ENCODE data around the gene MFAP2. TPM values are rescaled to one million over a fixed set of nuclear protein-coding genes. Genes with fewer than 3 reads are reported as not detected.

Gene MFAP2
- total RNA-seq, 2 donors from 2014 or later, result 120 to 170 TPM

DNA sequence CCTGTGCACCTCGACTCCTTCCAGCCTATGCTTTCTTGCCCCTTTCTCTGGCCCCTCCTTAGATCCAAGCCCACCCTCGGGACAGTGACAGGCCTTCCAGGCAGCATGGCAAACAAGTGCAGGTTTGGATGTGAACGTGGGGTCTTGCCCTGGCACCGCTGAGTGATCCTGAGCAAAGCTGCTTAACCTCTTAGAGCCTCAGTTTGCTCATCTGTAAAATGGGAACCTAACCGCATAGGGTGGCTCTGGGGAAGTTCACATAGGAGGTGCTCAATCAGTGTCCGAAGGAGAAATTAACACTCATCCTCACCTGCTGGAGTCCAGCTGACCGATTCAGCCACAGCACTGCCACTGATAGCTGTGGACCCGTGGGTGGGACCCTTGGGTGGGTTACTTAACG, 7.2 kb downstream of the MFAP2 start:
- no peaks in the 10 kb centered on the region for H3K27me3 Mint-ChIP-seq (ENCODE audit: insufficient read depth)

DNA sequence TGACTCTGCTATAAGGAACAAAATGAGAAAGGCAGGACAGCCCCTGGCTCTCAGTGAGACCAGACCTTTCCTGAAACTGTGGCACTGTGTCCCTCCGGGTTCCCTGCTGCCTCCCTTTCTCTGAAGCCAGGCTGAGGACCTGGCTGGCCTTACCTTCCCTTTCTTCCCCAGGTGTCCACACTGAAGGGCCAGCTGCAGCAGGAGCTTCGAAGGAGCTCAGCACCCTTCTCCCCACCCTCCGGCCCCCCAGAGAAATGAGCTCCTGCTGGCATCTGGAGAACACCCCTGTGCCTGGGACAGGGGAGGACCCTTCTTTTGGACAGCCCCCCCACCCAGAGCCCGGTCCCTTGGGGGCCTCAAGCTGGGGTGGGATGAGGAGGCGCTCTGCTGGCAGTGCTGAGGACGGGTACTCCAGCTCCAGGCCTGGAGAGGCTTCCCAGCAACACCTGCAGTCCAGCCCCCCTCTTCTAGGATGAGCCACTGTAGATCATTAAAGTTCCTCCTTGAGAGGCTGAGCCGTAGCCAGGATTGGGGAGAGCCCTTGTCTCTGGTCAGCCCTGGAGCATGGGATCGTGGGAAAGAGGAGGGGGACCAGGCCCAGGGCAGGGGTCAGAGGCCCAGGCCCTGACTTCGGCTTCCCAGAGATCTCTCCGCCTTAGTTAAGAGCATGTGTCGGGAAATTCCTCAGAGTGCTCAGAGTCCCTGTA, 8.1 kb downstream of the MFAP2 start:
- Mint-ChIP-seq H3K4me3 (no peak overlapping the region), H3K27ac (peak overlapping the region; percentile 31), H3K27me3 (ENCODE audit: insufficient read depth) (no peaks in the 10 kb centered on the region), H3K4me1 (no peaks in the 10 kb centered on the region), H3K36me3 (ENCODE audit: low read depth) (peaks cover 37% of the 10 kb centered on the region), H3K9me3 (no peaks in the 10 kb centered on the region)
- no peak for DNase-seq
- peaks cover 36% of the 10 kb centered on the region for H3K36me3 ChIP-seq (ENCODE audit: control insufficient read depth, insufficient read depth, low read length)
- no peak overlapping the region for H3K9ac ChIP-seq (ENCODE audit: extremely low read depth, low read length, poor library complexity, severe bottlenecking)
- H3K27ac ChIP-seq (ENCODE audit: low read depth, low read length), result peak overlapping the region; percentile 63
- TF ChIP-seq, protein P1, sequence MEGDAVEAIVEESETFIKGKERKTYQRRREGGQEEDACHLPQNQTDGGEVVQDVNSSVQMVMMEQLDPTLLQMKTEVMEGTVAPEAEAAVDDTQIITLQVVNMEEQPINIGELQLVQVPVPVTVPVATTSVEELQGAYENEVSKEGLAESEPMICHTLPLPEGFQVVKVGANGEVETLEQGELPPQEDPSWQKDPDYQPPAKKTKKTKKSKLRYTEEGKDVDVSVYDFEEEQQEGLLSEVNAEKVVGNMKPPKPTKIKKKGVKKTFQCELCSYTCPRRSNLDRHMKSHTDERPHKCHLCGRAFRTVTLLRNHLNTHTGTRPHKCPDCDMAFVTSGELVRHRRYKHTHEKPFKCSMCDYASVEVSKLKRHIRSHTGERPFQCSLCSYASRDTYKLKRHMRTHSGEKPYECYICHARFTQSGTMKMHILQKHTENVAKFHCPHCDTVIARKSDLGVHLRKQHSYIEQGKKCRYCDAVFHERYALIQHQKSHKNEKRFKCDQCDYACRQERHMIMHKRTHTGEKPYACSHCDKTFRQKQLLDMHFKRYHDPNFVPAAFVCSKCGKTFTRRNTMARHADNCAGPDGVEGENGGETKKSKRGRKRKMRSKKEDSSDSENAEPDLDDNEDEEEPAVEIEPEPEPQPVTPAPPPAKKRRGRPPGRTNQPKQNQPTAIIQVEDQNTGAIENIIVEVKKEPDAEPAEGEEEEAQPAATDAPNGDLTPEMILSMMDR (conservative IDR thresholded peaks at IDR 0.05), result no peak
- 84 to 93% methylated on average over 6 to 11 of the region's 11 CpGs for WGBS, 2 experiments (ENCODE audit: insufficient coverage in 1 of 2, insufficient read length in 1 of 2)
- H3K4me1 ChIP-seq (ENCODE audit: control insufficient read depth, insufficient read depth, low read length), result no peaks in the 10 kb centered on the region
- H3K27me3 ChIP-seq (ENCODE audit: control insufficient read depth, insufficient read depth, low read length, poor library complexity, severe bottlenecking), result no peaks in the 10 kb centered on the region
- H3K9me3 ChIP-seq (ENCODE audit: control insufficient read depth, low read length), result no peaks in the 10 kb centered on the region
- H3K4me3 ChIP-seq (ENCODE audit: low read length), result no peak overlapping the region

More for the DNA sequence above, 7.2 kb downstream of the MFAP2 start:
- Mint-ChIP-seq H3K36me3 (ENCODE audit: low read depth) (peaks cover 36% of the 10 kb centered on the region), H3K4me1 (no peaks in the 10 kb centered on the region), H3K4me3 (no peak overlapping the region), H3K27ac (peak overlapping the region; percentile 31), H3K9me3 (no peaks in the 10 kb centered on the region)
- Histone ChIP-seq H3K36me3 (ENCODE audit: control insufficient read depth, insufficient read depth, low read length) (peaks cover 35% of the 10 kb centered on the region), H3K4me3 (ENCODE audit: low read length) (no peak overlapping the region), H3K27me3 (ENCODE audit: control insufficient read depth, insufficient read depth, low read length, poor library complexity, severe bottlenecking) (no peaks in the 10 kb centered on the region), H3K4me1 (ENCODE audit: control insufficient read depth, insufficient read depth, low read length) (no peaks in the 10 kb centered on the region), H3K9me3 (ENCODE audit: control insufficient read depth, low read length) (no peaks in the 10 kb centered on the region), H3K27ac (ENCODE audit: low read depth, low read length) (no peak overlapping the region), H3K9ac (ENCODE audit: extremely low read depth, low read length, poor library complexity, severe bottlenecking) (no peak overlapping the region)
- TF ChIP-seq, protein P1 (conservative IDR thresholded peaks at IDR 0.05), result no peak
- DNase-seq, result no peak
- WGBS, 2 experiments (ENCODE audit: insufficient coverage in 1 of 2, insufficient read length in 1 of 2), result 93 to 96% methylated on average over 7 to 9 of the region's 9 CpGs

DNA sequence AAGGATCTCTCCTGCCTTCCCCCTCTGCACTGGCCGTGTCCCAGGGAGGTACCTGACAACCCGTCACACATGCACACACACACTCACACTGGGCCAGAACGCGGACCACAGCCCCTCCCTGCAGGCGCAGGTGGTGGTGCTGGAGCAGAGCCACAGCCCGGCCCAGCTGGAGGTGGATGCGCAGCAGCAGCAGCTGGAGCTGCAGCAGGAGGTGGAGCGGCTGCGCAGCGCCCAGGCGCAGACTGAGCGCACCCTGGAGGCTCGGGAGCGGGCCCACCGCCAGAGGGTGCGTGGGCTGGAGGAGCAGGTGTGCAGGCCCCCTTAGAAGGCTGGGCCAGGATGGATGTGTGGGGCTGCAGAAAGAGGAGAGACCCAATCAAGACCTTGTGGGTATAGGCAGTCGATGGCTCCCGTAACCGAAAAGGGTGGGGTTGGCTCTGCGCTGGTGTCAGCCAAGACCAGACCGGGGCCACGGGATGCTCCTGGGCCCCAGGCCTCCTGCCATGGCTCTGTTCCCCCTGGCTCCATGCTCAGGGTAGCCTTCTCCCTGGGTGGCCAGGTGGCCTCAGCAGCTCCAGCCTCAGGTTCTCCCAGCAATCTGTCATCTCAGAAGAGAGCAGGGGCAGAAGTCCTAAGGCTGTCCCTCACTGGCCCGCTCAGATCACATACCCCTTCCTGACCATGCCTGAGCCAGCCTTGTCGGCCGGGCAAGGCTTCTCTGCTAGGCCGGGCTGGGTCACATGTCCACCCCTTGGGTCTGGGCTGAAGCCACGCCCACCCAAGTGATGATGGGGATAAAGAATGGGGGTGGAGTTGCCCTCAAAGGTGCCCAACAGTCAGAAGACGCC, 8.9 kb downstream of the MFAP2 start:
- H3K4me3 ChIP-seq (ENCODE audit: low read length), result no peak overlapping the region
- no peak overlapping the region for H3K9ac ChIP-seq (ENCODE audit: extremely low read depth, low read length, poor library complexity, severe bottlenecking)
- Mint-ChIP-seq H3K36me3 (ENCODE audit: low read depth) (peaks cover 39% of the 10 kb centered on the region), H3K9me3 (no peaks in the 10 kb centered on the region), H3K4me1 (peaks cover 4% of the 10 kb centered on the region), H3K27ac (no peak overlapping the region), H3K27me3 (ENCODE audit: insufficient read depth) (no peaks in the 10 kb centered on the region), H3K4me3 (no peak overlapping the region)
- WGBS, 2 experiments (ENCODE audit: insufficient coverage in 1 of 2, insufficient read length in 1 of 2), result 86 to 92% methylated on average over 14 to 28 of the region's 28 CpGs
- H3K9me3 ChIP-seq (ENCODE audit: control insufficient read depth, low read length), result no peaks in the 10 kb centered on the region
- H3K27ac ChIP-seq (ENCODE audit: low read depth, low read length), result peak overlapping the region; percentile 63
- no peaks in the 10 kb centered on the region for H3K27me3 ChIP-seq (ENCODE audit: control insufficient read depth, insufficient read depth, low read length, poor library complexity, severe bottlenecking)
- no peaks in the 10 kb centered on the region for H3K4me1 ChIP-seq (ENCODE audit: control insufficient read depth, insufficient read depth, low read length)
- DNase-seq, result peak; percentile 83
- peaks cover 28% of the 10 kb centered on the region for H3K36me3 ChIP-seq (ENCODE audit: control insufficient read depth, insufficient read depth, low read length)
- TF ChIP-seq, protein P1 (conservative IDR thresholded peaks at IDR 0.05), result no peak

Measured in endodermal cell (in vitro differentiated cells).